GM23338 (cell line): Measurements from ENCODE around the gene DMD.

Source experiments
- CREB1 ChIP-seq: fragments of 250-450 bp; sonication (Bioruptor Pico); IDR thresholded peaks from 2 replicates; pipeline ENCODE4 v1.5.0; 2020; ENCODE audit warnings: low read depth, mild to moderate bottlenecking, moderate library complexity
- EZH2 ChIP-seq: fragments of 200-600 bp; sonication (generic); IDR thresholded peaks from one replicate; pipeline ENCODE4 v1.8.0; 2017; ENCODE audit warnings: antibody characterized with exemption, mild to moderate bottlenecking, low read depth; ENCODE audit not compliant: unreplicated experiment
- EZH2phosphoT487 ChIP-seq: fragments of 200-600 bp; sonication (generic); IDR thresholded peaks from one replicate; pipeline ENCODE4 v1.8.1; 2018; ENCODE audit warnings: antibody characterized with exemption; ENCODE audit not compliant: unreplicated experiment
- JUNB ChIP-seq: IDR thresholded peaks from one replicate; pipeline ENCODE4 v1.6.1; 2016; ENCODE audit warnings: antibody characterized with exemption; ENCODE audit not compliant: unreplicated experiment
- NANOG ChIP-seq: IDR thresholded peaks from 2 replicates; pipeline ENCODE4 v1.6.1; 2016; ENCODE audit warnings: antibody characterized with exemption, borderline replicate concordance
- POLR2AphosphoS5 ChIP-seq: IDR thresholded peaks from 2 replicates; pipeline ENCODE4 v1.6.1; 2016; ENCODE audit warnings: antibody characterized with exemption, low read depth
- TF ChIP-seq, protein P1 (sequence below): IDR thresholded peaks from one replicate; pipeline ENCODE4 v1.6.1; 2018; ENCODE audit warnings: antibody characterized with exemption; ENCODE audit not compliant: unreplicated experiment
- TF ChIP-seq, protein P2 (sequence below), 2 experiments: fragments of 200-600 bp in 1 of 2; sonication (generic) in 1 of 2; conservative IDR thresholded peaks; 2 replicates each; pipeline versions ENCODE4 v1.5.1 to v1.6.1; 2016 to 2017; ENCODE audit warnings: antibody characterized with exemption in 2 of 2, low read depth in 2 of 2, mild to moderate bottlenecking in 2 of 2, moderate library complexity in 1 of 2

DNA sequence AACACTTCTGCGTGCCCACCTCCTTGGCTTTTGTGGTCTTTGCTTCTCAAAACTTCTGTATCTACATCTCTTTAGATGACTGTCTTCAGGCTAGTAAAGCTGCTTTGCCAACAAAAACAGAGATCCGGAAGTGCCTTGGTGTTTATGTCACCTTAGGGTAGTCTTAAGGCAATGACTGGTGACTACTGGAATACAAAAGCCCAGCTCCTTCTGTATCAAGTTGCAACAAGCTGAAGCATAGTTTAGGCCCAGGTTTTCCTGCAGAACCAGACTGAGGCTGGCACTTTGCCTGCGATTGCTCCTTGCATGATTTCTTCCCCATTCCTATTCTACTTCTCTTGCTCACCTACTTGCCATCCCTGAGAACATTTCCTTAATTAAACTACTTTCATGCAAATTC, 333.8 kb downstream of the DMD start:
- no peak for TF ChIP-seq POLR2AphosphoS5
- TF ChIP-seq, protein P1, sequence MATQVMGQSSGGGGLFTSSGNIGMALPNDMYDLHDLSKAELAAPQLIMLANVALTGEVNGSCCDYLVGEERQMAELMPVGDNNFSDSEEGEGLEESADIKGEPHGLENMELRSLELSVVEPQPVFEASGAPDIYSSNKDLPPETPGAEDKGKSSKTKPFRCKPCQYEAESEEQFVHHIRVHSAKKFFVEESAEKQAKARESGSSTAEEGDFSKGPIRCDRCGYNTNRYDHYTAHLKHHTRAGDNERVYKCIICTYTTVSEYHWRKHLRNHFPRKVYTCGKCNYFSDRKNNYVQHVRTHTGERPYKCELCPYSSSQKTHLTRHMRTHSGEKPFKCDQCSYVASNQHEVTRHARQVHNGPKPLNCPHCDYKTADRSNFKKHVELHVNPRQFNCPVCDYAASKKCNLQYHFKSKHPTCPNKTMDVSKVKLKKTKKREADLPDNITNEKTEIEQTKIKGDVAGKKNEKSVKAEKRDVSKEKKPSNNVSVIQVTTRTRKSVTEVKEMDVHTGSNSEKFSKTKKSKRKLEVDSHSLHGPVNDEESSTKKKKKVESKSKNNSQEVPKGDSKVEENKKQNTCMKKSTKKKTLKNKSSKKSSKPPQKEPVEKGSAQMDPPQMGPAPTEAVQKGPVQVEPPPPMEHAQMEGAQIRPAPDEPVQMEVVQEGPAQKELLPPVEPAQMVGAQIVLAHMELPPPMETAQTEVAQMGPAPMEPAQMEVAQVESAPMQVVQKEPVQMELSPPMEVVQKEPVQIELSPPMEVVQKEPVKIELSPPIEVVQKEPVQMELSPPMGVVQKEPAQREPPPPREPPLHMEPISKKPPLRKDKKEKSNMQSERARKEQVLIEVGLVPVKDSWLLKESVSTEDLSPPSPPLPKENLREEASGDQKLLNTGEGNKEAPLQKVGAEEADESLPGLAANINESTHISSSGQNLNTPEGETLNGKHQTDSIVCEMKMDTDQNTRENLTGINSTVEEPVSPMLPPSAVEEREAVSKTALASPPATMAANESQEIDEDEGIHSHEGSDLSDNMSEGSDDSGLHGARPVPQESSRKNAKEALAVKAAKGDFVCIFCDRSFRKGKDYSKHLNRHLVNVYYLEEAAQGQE: no peak
- TF ChIP-seq, protein P2, sequence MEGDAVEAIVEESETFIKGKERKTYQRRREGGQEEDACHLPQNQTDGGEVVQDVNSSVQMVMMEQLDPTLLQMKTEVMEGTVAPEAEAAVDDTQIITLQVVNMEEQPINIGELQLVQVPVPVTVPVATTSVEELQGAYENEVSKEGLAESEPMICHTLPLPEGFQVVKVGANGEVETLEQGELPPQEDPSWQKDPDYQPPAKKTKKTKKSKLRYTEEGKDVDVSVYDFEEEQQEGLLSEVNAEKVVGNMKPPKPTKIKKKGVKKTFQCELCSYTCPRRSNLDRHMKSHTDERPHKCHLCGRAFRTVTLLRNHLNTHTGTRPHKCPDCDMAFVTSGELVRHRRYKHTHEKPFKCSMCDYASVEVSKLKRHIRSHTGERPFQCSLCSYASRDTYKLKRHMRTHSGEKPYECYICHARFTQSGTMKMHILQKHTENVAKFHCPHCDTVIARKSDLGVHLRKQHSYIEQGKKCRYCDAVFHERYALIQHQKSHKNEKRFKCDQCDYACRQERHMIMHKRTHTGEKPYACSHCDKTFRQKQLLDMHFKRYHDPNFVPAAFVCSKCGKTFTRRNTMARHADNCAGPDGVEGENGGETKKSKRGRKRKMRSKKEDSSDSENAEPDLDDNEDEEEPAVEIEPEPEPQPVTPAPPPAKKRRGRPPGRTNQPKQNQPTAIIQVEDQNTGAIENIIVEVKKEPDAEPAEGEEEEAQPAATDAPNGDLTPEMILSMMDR (conservative IDR thresholded peaks at IDR 0.05; ENCODE audit: low read depth in 2 of 2): no peak
- no peak for TF ChIP-seq EZH2
- no peak for TF ChIP-seq CREB1 (CRISPR knock-in tag)
- TF ChIP-seq NANOG: no peak
- TF ChIP-seq EZH2phosphoT487: no peak
- no peak for TF ChIP-seq JUNB
